ENCODE results near the gene MCOLN2. TPM values are rescaled to one million over a fixed set of nuclear protein-coding genes. Genes with fewer than 3 reads are reported as not detected.

MCOLN2 gene
- total RNA-seq, 1 experiment from 2014 or later = not detected

DNA sequence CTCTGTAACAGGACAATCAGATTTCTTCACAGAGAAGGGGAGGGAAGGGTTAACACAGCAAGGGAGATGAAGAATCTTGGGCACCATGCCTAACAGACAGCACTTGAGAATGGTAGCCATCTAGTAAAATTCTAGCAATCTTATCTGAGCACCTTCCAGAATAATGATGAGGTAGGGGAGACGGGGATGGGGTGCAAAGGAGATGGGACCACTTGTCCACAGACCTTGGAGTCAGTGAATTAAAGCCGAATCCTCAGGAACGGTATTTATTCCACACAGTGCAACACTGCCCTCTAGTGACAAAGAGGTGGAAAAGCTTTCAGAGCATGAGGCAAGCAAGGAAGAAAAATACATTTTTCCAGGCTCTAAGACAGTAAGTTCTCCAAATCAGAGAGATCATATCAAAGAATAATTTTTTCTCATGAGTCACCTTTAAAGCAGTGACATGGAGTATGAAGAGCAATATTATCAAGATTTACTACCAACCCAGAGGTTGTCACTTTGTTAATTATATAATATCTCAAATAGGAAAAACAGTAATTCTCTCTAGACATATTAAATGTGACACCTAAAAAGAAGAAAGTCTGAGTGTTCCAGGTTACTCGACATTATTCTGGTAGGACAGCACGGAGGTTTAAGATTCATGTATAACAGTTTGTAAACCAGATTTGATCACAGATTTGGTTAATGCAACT, 60.6 kb downstream of the MCOLN2 start:
- no peak for TF ChIP-seq EZH2 (IDR thresholded peaks at IDR 0.05; ENCODE audit: low read depth)
- TF ChIP-seq, protein P1, sequence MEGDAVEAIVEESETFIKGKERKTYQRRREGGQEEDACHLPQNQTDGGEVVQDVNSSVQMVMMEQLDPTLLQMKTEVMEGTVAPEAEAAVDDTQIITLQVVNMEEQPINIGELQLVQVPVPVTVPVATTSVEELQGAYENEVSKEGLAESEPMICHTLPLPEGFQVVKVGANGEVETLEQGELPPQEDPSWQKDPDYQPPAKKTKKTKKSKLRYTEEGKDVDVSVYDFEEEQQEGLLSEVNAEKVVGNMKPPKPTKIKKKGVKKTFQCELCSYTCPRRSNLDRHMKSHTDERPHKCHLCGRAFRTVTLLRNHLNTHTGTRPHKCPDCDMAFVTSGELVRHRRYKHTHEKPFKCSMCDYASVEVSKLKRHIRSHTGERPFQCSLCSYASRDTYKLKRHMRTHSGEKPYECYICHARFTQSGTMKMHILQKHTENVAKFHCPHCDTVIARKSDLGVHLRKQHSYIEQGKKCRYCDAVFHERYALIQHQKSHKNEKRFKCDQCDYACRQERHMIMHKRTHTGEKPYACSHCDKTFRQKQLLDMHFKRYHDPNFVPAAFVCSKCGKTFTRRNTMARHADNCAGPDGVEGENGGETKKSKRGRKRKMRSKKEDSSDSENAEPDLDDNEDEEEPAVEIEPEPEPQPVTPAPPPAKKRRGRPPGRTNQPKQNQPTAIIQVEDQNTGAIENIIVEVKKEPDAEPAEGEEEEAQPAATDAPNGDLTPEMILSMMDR (conservative IDR thresholded peaks at IDR 0.05) = peak; percentile 98
- Histone ChIP-seq H3K4me1 (replicated peaks; ENCODE audit: insufficient read depth) (no peaks in the 10 kb centered on the region), H3K9me3 (ENCODE audit: insufficient read depth, low read depth) (no peaks in the 10 kb centered on the region), H3K27ac (no peak overlapping the region), H4K20me1 (ENCODE audit: insufficient read depth) (no peaks in the 10 kb centered on the region), H3K9me2 (ENCODE audit: insufficient read depth) (no peaks in the 10 kb centered on the region), H3F3A (ENCODE audit: insufficient read depth, low read depth) (no peaks in the 10 kb centered on the region), H3K36me3 (ENCODE audit: low read depth) (no peaks in the 10 kb centered on the region), H3K4me3 (no peak overlapping the region), H3K79me2 (ENCODE audit: low read depth) (no peaks in the 10 kb centered on the region), H3K27me3 (ENCODE audit: insufficient read depth, low read depth) (no peaks in the 10 kb centered on the region), H2AFZ (no peak overlapping the region), H3K4me2 (no peak overlapping the region)
- DNase-seq = peak; percentile 20 to 56
- ChIA-PET CTCF (interaction anchor here (0.6 to 1.1 kb wide), 2 partner anchors 8 to 92 kb away, joined by 4 read pairs; no protein-coding TSS in a partner anchor), POLR2A (ENCODE audit: unreplicated experiment) (no interaction called here)
- BruUV-seq (replicated peaks) = no TSS peak
- intact Hi-C loops (cut with micrococcal nuclease; ENCODE audit: unreplicated experiment) = loop anchor here (5.0 kb wide), 4 partner anchors 164 to 1029 kb away; no protein-coding TSS in a partner anchor

DNA sequence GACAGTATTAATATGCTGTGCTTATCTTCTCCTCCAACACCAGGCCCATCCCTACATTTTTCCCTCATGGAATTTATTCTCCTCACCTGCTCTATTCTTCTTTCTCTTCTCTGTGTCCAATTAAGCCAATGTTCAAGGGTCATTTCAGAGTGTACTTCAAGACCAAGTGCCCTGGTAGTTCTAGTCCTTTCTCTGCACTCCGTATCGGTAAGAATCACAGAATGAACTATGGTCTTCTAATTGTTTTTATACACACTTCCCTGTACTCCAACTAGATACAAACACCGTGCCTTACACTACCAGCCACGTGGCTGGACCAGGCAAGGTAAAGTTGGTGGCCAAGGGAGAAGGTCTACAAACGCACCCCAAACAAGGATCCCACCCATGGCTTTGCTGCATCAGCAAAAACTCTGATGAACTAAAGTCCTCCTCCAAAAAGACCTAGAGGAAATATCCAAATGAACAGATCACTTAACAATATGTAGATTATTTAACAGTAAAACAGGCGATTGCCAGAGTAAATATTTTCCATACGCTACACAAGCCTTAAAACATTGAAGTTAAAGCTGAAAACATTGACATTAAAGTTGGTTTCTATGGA, 63.8 kb downstream of the MCOLN2 start:
- no peaks in the 10 kb centered on the region for H3F3A ChIP-seq (ENCODE audit: insufficient read depth, low read depth)
- no peak for TF ChIP-seq EZH2 (IDR thresholded peaks at IDR 0.05; ENCODE audit: low read depth)
- TF ChIP-seq, protein P1 (conservative IDR thresholded peaks at IDR 0.05) = no peak
- no peaks in the 10 kb centered on the region for H4K20me1 ChIP-seq (ENCODE audit: insufficient read depth)
- H2AFZ ChIP-seq = no peak overlapping the region
- no peaks in the 10 kb centered on the region for H3K4me1 ChIP-seq (replicated peaks; ENCODE audit: insufficient read depth)
- no TSS peak for BruUV-seq (replicated peaks)
- DNase-seq = no peak
- H3K9me2 ChIP-seq (ENCODE audit: insufficient read depth) = no peaks in the 10 kb centered on the region
- H3K27ac ChIP-seq = no peak overlapping the region
- intact Hi-C loops (cut with micrococcal nuclease; ENCODE audit: unreplicated experiment) = no loop called here
- H3K4me2 ChIP-seq = no peak overlapping the region
- CTCF ChIA-PET = no interaction called here
- no peaks in the 10 kb centered on the region for H3K79me2 ChIP-seq (ENCODE audit: low read depth)
- H3K9me3 ChIP-seq (ENCODE audit: insufficient read depth, low read depth) = no peaks in the 10 kb centered on the region
- no peaks in the 10 kb centered on the region for H3K36me3 ChIP-seq (ENCODE audit: low read depth)
- no peak overlapping the region for H3K4me3 ChIP-seq
- H3K27me3 ChIP-seq (ENCODE audit: insufficient read depth, low read depth) = no peaks in the 10 kb centered on the region
- POLR2A ChIA-PET (ENCODE audit: unreplicated experiment) = no interaction called here

- no peaks in the 10 kb centered on the region for H3F3A ChIP-seq (ENCODE audit: insufficient read depth, low read depth)
- H3K9me2 ChIP-seq (ENCODE audit: insufficient read depth) = no peaks in the 10 kb centered on the region
- no peak overlapping the region for H3K4me3 ChIP-seq
- DNase-seq = no peak
- no peaks in the 10 kb centered on the region for H3K36me3 ChIP-seq (ENCODE audit: low read depth)
- H3K4me1 ChIP-seq (replicated peaks; ENCODE audit: insufficient read depth) = no peaks in the 10 kb centered on the region
- TF ChIP-seq, protein P1 (conservative IDR thresholded peaks at IDR 0.05) = no peak
- TF ChIP-seq EZH2 (IDR thresholded peaks at IDR 0.05; ENCODE audit: low read depth) = no peak
- intact Hi-C loops (cut with micrococcal nuclease; ENCODE audit: unreplicated experiment) = no loop called here
- no peaks in the 10 kb centered on the region for H3K9me3 ChIP-seq (ENCODE audit: insufficient read depth, low read depth)
- POLR2A ChIA-PET (ENCODE audit: unreplicated experiment) = no interaction called here
- no TSS peak for BruUV-seq (replicated peaks)
- CTCF ChIA-PET = no interaction called here
- no peaks in the 10 kb centered on the region for H3K27me3 ChIP-seq (ENCODE audit: insufficient read depth, low read depth)
- no peak overlapping the region for H3K4me2 ChIP-seq
- no peaks in the 10 kb centered on the region for H3K79me2 ChIP-seq (ENCODE audit: low read depth)
- no peak overlapping the region for H3K27ac ChIP-seq
- H2AFZ ChIP-seq = no peak overlapping the region
- H4K20me1 ChIP-seq (ENCODE audit: insufficient read depth) = no peaks in the 10 kb centered on the region
These were observed 66.1 kb downstream of the MCOLN2 start for GRCh38 chr1:84930831-84931230.

All from PC-9 (cell line).